ENCODE results near the gene DMD.

GRCh38 chrX:32370456-32371205, 840.7 kb downstream of the DMD start:
- TF ChIP-seq CHD2 (IDR thresholded peaks at IDR 0.05; ENCODE audit: low read depth, low read length) (no peak), ZNF816 (CRISPR knock-in tag; IDR thresholded peaks at IDR 0.05; ENCODE audit: borderline replicate concordance) (no peak), POLR2A (IDR thresholded peaks at IDR 0.05; ENCODE audit: insufficient read depth in 1 of 2, low read depth in 2 of 2, low read length in 2 of 2) (no peak), ZMAT3 (CRISPR knock-in tag; conservative IDR thresholded peaks at IDR 0.05) (no peak), ZGPAT (CRISPR knock-in tag; IDR thresholded peaks at IDR 0.05) (no peak)

All from HepG2 (cell line).